Trophoblast cell (in vitro differentiated cells and primary cell): Measurements from ENCODE around the gene LMBR1.
A peak's percentile ranks its signal among the peaks of the same experiment; 100 is the strongest.

Source experiments
- DNase-seq, 2 donors: peaks; one replicate each; pipeline ENCODE4 v3.0.0-alpha.2; 2016
- H2AFZ ChIP-seq: 2 replicates; pipeline ENCODE4 v1.6.1; 2013; ENCODE audit warnings: low read length, moderate library complexity, mild to moderate bottlenecking; ENCODE audit not compliant: insufficient read depth, poor library complexity
- H2AK5ac ChIP-seq: 2 replicates; pipeline ENCODE4 v1.6.1; 2013; ENCODE audit warnings: mild to moderate bottlenecking, low read length
- H2BK120ac ChIP-seq: 2 replicates; pipeline ENCODE4 v1.6.1; 2013; ENCODE audit warnings: low read length, mild to moderate bottlenecking, moderate library complexity; ENCODE audit not compliant: insufficient read depth, poor library complexity
- H2BK12ac ChIP-seq: 2 replicates; pipeline ENCODE4 v1.6.1; 2013; ENCODE audit warnings: mild to moderate bottlenecking, low read length, moderate library complexity
- H2BK5ac ChIP-seq: 2 replicates; pipeline ENCODE4 v1.6.1; 2013; ENCODE audit warnings: low read length, low read depth, moderate library complexity, mild to moderate bottlenecking; ENCODE audit not compliant: poor library complexity
- H3K14ac ChIP-seq: 2 replicates; pipeline ENCODE4 v1.6.1; 2013; ENCODE audit warnings: mild to moderate bottlenecking, low read length
- H3K18ac ChIP-seq: 2 replicates; pipeline ENCODE4 v1.6.1; 2013; ENCODE audit warnings: mild to moderate bottlenecking, low read length
- H3K23ac ChIP-seq: 2 replicates; pipeline ENCODE4 v1.6.1; 2013; ENCODE audit warnings: low read length
- H3K27ac ChIP-seq: 2 replicates; pipeline ENCODE4 v1.5.1; 2013; ENCODE audit warnings: low read depth, mild to moderate bottlenecking, inconsistent platforms, low read length, moderate library complexity
- H3K27me3 ChIP-seq: 2 replicates; pipeline ENCODE4 v1.6.1; 2013; ENCODE audit warnings: inconsistent platforms, mild to moderate bottlenecking, low read length, moderate library complexity; ENCODE audit not compliant: insufficient read depth
- H3K36me3 ChIP-seq, 2 experiments: 1 replicate in 1 of 2; 2 replicates in 1 of 2; pipeline ENCODE4 v1.6.1; 2013; ENCODE audit warnings: low read length in 2 of 2, mild to moderate bottlenecking in 2 of 2, moderate library complexity in 1 of 2; ENCODE audit not compliant: insufficient read depth in 2 of 2, control insufficient read depth in 1 of 2
- H3K4ac ChIP-seq: 2 replicates; pipeline ENCODE4 v1.6.1; 2013; ENCODE audit warnings: low read depth, mild to moderate bottlenecking, low read length, moderate library complexity
- H3K4me1 ChIP-seq, 2 experiments: 1 replicate in 1 of 2; 2 replicates in 1 of 2; pipeline ENCODE4 v1.6.1; 2013; ENCODE audit warnings: low read length in 2 of 2, mild to moderate bottlenecking in 2 of 2, moderate library complexity in 1 of 2; ENCODE audit not compliant: insufficient read depth in 2 of 2, control insufficient read depth in 1 of 2
- H3K4me2 ChIP-seq: 2 replicates; pipeline ENCODE4 v1.6.1; 2013; ENCODE audit warnings: inconsistent platforms, mild to moderate bottlenecking, low read length, moderate library complexity
- H3K4me3 ChIP-seq: 2 replicates; pipeline ENCODE4 v1.5.1; 2013; ENCODE audit warnings: mild to moderate bottlenecking, low read depth, low read length, inconsistent platforms
- H3K79me1 ChIP-seq: one replicate; pipeline ENCODE4 v1.6.1; 2013; ENCODE audit warnings: low read length
- H3K79me2 ChIP-seq: 2 replicates; pipeline ENCODE4 v1.6.1; 2013; ENCODE audit warnings: low read length, mild to moderate bottlenecking; ENCODE audit not compliant: control insufficient read depth, insufficient read depth, poor library complexity
- H3K9ac ChIP-seq: 2 replicates; pipeline ENCODE4 v1.6.1; 2013; ENCODE audit warnings: mild to moderate bottlenecking, low read length
- H3K9me3 ChIP-seq: 2 replicates; pipeline ENCODE4 v1.6.1; 2013; ENCODE audit warnings: low read depth, mild to moderate bottlenecking, control low read depth, inconsistent platforms, low read length; ENCODE audit not compliant: insufficient read depth
- H4K12ac ChIP-seq: 2 replicates; pipeline ENCODE4 v1.6.1; 2013; ENCODE audit warnings: low read depth, mild to moderate bottlenecking, low read length, moderate library complexity
- H4K8ac ChIP-seq: 2 replicates; pipeline ENCODE4 v1.6.1; 2013; ENCODE audit warnings: low read depth, mild to moderate bottlenecking, low read length, moderate library complexity
- H4K91ac ChIP-seq: one replicate; pipeline ENCODE4 v1.6.1; 2013; ENCODE audit warnings: low read depth, mild to moderate bottlenecking, low read length, moderate library complexity
- WGBS: extraction: QIAGEN DNeasy Blood & Tissue Kit; methylation state at CpG from one replicate; pipeline ENCODE4 v1.1.7; 2013; ENCODE audit warnings: missing lambda C conversion rate; ENCODE audit not compliant: insufficient read length, insufficient coverage; ENCODE audit errors: extremely low coverage; 5-methylcytosine and 5-hydroxymethylcytosine counted together

Gene LMBR1

GRCh38 chr7:156772725-156773124 is 120.3 kb downstream of the LMBR1 start:
- Histone ChIP-seq H3K18ac (no peak overlapping the region), H3K27ac (no peak overlapping the region), H3K79me1 (no peaks in the 10 kb centered on the region), H4K12ac (no peak overlapping the region), H3K79me2 (no peaks in the 10 kb centered on the region), H2BK12ac (no peak overlapping the region), H2BK120ac (no peak overlapping the region), H3K14ac (no peak overlapping the region), H3K23ac (no peak overlapping the region), H2AK5ac (no peak overlapping the region), H3K9ac (no peak overlapping the region), H4K91ac (no peak overlapping the region), H2BK5ac (no peak overlapping the region), H3K4ac (no peak overlapping the region), H3K9me3 (no peaks in the 10 kb centered on the region), H2AFZ (no peak overlapping the region), H4K8ac (no peak overlapping the region), H3K36me3 (no peaks in the 10 kb centered on the region), H3K27me3 (no peaks in the 10 kb centered on the region), H3K4me1 (no peaks in the 10 kb centered on the region), H3K4me3 (no peak overlapping the region), H3K4me2 (no peak overlapping the region)
- WGBS = no CpG with 5 or more reads among the region's 5 CpGs
- DNase-seq = no peak

- no peaks in the 10 kb centered on the region for H3K9me3 ChIP-seq
- no peaks in the 10 kb centered on the region for H3K36me3 ChIP-seq
- H3K23ac ChIP-seq = no peak overlapping the region
- no peaks in the 10 kb centered on the region for H3K79me2 ChIP-seq
- no peak overlapping the region for H3K4me3 ChIP-seq
- H4K8ac ChIP-seq = no peak overlapping the region
- no peaks in the 10 kb centered on the region for H3K27me3 ChIP-seq
- DNase-seq = peak; percentile 69 to 77
- H3K4ac ChIP-seq = no peak overlapping the region
- H2AK5ac ChIP-seq = no peak overlapping the region
- H3K4me2 ChIP-seq = no peak overlapping the region
- H3K9ac ChIP-seq = no peak overlapping the region
- H2BK120ac ChIP-seq = no peak overlapping the region
- peaks cover 0 to 2% of the 10 kb centered on the region in 2 experiments for H3K4me1 ChIP-seq
- no peak overlapping the region for H3K14ac ChIP-seq
- no peaks in the 10 kb centered on the region for H3K79me1 ChIP-seq
- H3K27ac ChIP-seq = no peak overlapping the region
- H4K12ac ChIP-seq = no peak overlapping the region
- no peak overlapping the region for H3K18ac ChIP-seq
- no CpG with 5 or more reads among the region's 6 CpGs for WGBS
- H2BK5ac ChIP-seq = no peak overlapping the region
- H2AFZ ChIP-seq = no peak overlapping the region
- H2BK12ac ChIP-seq = no peak overlapping the region
- no peak overlapping the region for H4K91ac ChIP-seq
Measured at GRCh38 chr7:156768698-156769472, 124.1 kb downstream of the LMBR1 start.

GRCh38 chr7:156766666-156767065 is 126.3 kb downstream of the LMBR1 start:
- no CpG with 5 or more reads among the region's 6 CpGs for WGBS
- Histone ChIP-seq H3K79me2 (no peaks in the 10 kb centered on the region), H3K27me3 (no peaks in the 10 kb centered on the region), H2BK12ac (no peak overlapping the region), H3K14ac (no peak overlapping the region), H3K4me1 (peaks cover 0 to 2% of the 10 kb centered on the region in 2 experiments), H2BK120ac (no peak overlapping the region), H3K9me3 (no peaks in the 10 kb centered on the region), H3K4me3 (no peak overlapping the region), H3K9ac (no peak overlapping the region), H3K18ac (no peak overlapping the region), H3K4me2 (no peak overlapping the region), H3K79me1 (no peaks in the 10 kb centered on the region), H3K27ac (no peak overlapping the region), H4K8ac (no peak overlapping the region), H3K23ac (no peak overlapping the region), H3K4ac (no peak overlapping the region), H2AFZ (no peak overlapping the region), H2BK5ac (no peak overlapping the region), H4K91ac (no peak overlapping the region), H3K36me3 (no peaks in the 10 kb centered on the region), H2AK5ac (no peak overlapping the region), H4K12ac (no peak overlapping the region)
- DNase-seq = peak; percentile 78 to 93

GRCh38 chr7:156765901-156766656 is 126.9 kb downstream of the LMBR1 start:
- Histone ChIP-seq H3K4me1 (peaks cover 0 to 2% of the 10 kb centered on the region in 2 experiments), H3K4ac (no peak overlapping the region), H3K27me3 (no peaks in the 10 kb centered on the region), H2BK120ac (no peak overlapping the region), H3K23ac (no peak overlapping the region), H3K4me2 (no peak overlapping the region), H3K4me3 (no peak overlapping the region), H4K12ac (no peak overlapping the region), H3K9me3 (no peaks in the 10 kb centered on the region), H2BK12ac (no peak overlapping the region), H4K91ac (no peak overlapping the region), H2BK5ac (no peak overlapping the region), H3K9ac (no peak overlapping the region), H3K14ac (no peak overlapping the region), H3K79me2 (no peaks in the 10 kb centered on the region), H3K27ac (no peak overlapping the region), H2AFZ (no peak overlapping the region), H3K18ac (no peak overlapping the region), H4K8ac (no peak overlapping the region), H3K79me1 (no peaks in the 10 kb centered on the region), H2AK5ac (no peak overlapping the region), H3K36me3 (no peaks in the 10 kb centered on the region)
- DNase-seq = peak in 1 of 2 donors; percentile 20
- WGBS = no CpG with 5 or more reads among the region's 7 CpGs
